Muscle of arm (tissue), 14 donors: ENCODE results near the gene MAGEB3. TPM values are rescaled to one million over a fixed set of nuclear protein-coding genes. Genes with fewer than 3 reads are reported as not detected.
A peak's percentile ranks its signal among the peaks of the same experiment; 100 is the strongest.
"Not testable (repeated sequence)": the region's sequence is repeated elsewhere in the genome, so short reads cannot be mapped to it uniquely, and the experiment has no call there.

Experiments
- DNase-seq: peaks from one replicate; pipeline ENCODE4 v3.0.0-alpha.2; 2013
- long read RNA-seq, 11 donors: transcript quantifications; one replicate each; lab custom pipeline, GENCODE V29; 2026
- polyA plus RNA-seq, 12 donors: library from polyadenylated mRNA; unstranded; fragments of 120-200 nt; gene quantifications; one replicate each; pipeline ENCODE4 v1.2.1, GENCODE V29; 2013; ENCODE audit not compliant: insufficient read length in 12 of 12

The MAGEB3 gene
- not detected for polyA plus RNA-seq
- long read RNA-seq, donor 1, result 0 reads
- long read RNA-seq, donor 2, result 0 reads
- long read RNA-seq, donor 3, result 0 reads
- long read RNA-seq, donor 4, result 0 reads
- long read RNA-seq, donor 5, result 0 reads
- long read RNA-seq, donor 6, result 0 reads
- long read RNA-seq, donor 7, result 0 reads
- long read RNA-seq, donor 8, result 0 reads
- long read RNA-seq, donor 9, result 0 reads
- long read RNA-seq, donor 10, result 0 reads
- long read RNA-seq, donor 11, result 0 reads

GRCh38 chrX:30230395-30230794, at the start of gene MAGEB3:
Gene MAGEB3, plus strand, starts transcription at chrX:30230657. Its CDS starts 5,268 bp downstream, at chrX:30235925.
- no peak for DNase-seq

GRCh38 chrX:30181353-30181752, 49.1 kb upstream of the MAGEB3 start:
- DNase-seq, result no peak

GRCh38 chrX:30183554-30183953, 46.9 kb upstream of the MAGEB3 start:
- no peak for DNase-seq

- DNase-seq, result no peak
These were observed 40.0 kb upstream of the MAGEB3 start for GRCh38 chrX:30190426-30190825.

- not testable (repeated sequence) for DNase-seq
These were observed 36.5 kb upstream of the MAGEB3 start for GRCh38 chrX:30193910-30194309.

- peak; percentile 5 for DNase-seq
These were observed 34.1 kb upstream of the MAGEB3 start for GRCh38 chrX:30196322-30196721.

GRCh38 chrX:30212172-30212571, 18.3 kb upstream of the MAGEB3 start:
- no peak for DNase-seq

- no peak for DNase-seq
These were observed 15.1 kb upstream of the MAGEB3 start, which contains the start of gene MAGEB2 for GRCh38 chrX:30215357-30215843. Gene MAGEB2, plus strand, starts transcription at chrX:30215563. Its CDS starts 3,018 bp downstream, at chrX:30218581.

GRCh38 chrX:30217465-30217864, 13.0 kb upstream of the MAGEB3 start:
- no peak for DNase-seq

- DNase-seq, result no peak
These were observed 11.1 kb upstream of the MAGEB3 start for GRCh38 chrX:30219372-30219771.

GRCh38 chrX:30220661-30221060, 9.8 kb upstream of the MAGEB3 start:
- no peak for DNase-seq

GRCh38 chrX:30224536-30224935, 5.9 kb upstream of the MAGEB3 start:
- DNase-seq, result no peak

GRCh38 chrX:30228526-30228925, 1.9 kb upstream of the MAGEB3 start:
- no peak for DNase-seq

- no peak for DNase-seq
These were observed 11.4 kb downstream of the MAGEB3 start, which contains the start of gene MAGEB4 for GRCh38 chrX:30241724-30242415. Gene MAGEB4, plus strand, starts transcription at chrX:30242000. Its CDS starts 136 bp downstream, at chrX:30242136.

GRCh38 chrX:30246769-30247489, 16.5 kb downstream of the MAGEB3 start, which contains the start of gene MAGEB1:
Gene MAGEB1, plus strand, starts transcription at chrX:30247146. Its CDS starts 3,348 bp downstream, at chrX:30250494.
- DNase-seq, result no peak

- no peak for DNase-seq
These were observed 18.4 kb downstream of the MAGEB3 start for GRCh38 chrX:30248854-30249253.

- DNase-seq, result no peak
These were observed 22.8 kb downstream of the MAGEB3 start for GRCh38 chrX:30253257-30253656.

- DNase-seq, result no peak
These were observed 29.5 kb downstream of the MAGEB3 start for GRCh38 chrX:30259927-30260326.

GRCh38 chrX:30261012-30261411, 30.6 kb downstream of the MAGEB3 start:
- no peak for DNase-seq

GRCh38 chrX:30262763-30263162, 32.3 kb downstream of the MAGEB3 start:
- no peak for DNase-seq

GRCh38 chrX:30270639-30271038, 40.2 kb downstream of the MAGEB3 start:
- no peak for DNase-seq

- DNase-seq, result peak; percentile 2
These were observed 45.0 kb downstream of the MAGEB3 start for GRCh38 chrX:30275498-30275897.
